Hematopoietic multipotent progenitor cell treated with erythropoietin and hydrocortisone succinate and interleukin-3 and kit ligand, for 6 days (in vitro differentiated cells): ENCODE data around the gene DAZAP1.
"Not testable (repeated sequence)": the region's sequence is repeated elsewhere in the genome, so short reads cannot be mapped to it uniquely, and the experiment has no call there.

Experiments
- DNase-seq: peaks from one replicate; pipeline ENCODE4 v3.0.0-alpha.2; 2015

DAZAP1 gene

GRCh38 chr19:1426736-1427135, 19.4 kb downstream of the DAZAP1 start:
- no peak for DNase-seq

- no peak for DNase-seq
Observed at GRCh38 chr19:1427221-1427920, 20.0 kb downstream of the DAZAP1 start.

- no peak for DNase-seq
Observed at GRCh38 chr19:1428738-1429391, 21.5 kb downstream of the DAZAP1 start.

- no peak for DNase-seq
Observed at GRCh38 chr19:1429750-1430149, 22.4 kb downstream of the DAZAP1 start.

GRCh38 chr19:1430246-1430645, 22.9 kb downstream of the DAZAP1 start:
- no peak for DNase-seq

GRCh38 chr19:1431759-1432506, 24.5 kb downstream of the DAZAP1 start:
- no peak for DNase-seq

GRCh38 chr19:1432507-1432887, 25.1 kb downstream of the DAZAP1 start:
- no peak for DNase-seq

GRCh38 chr19:1433119-1434039, 26.0 kb downstream of the DAZAP1 start:
- DNase-seq, result no peak

- no peak for DNase-seq
Observed at GRCh38 chr19:1434040-1434366, 26.6 kb downstream of the DAZAP1 start.

GRCh38 chr19:1434577-1435060, 27.2 kb downstream of the DAZAP1 start:
- DNase-seq, result no peak

GRCh38 chr19:1435378-1435989, 28.1 kb downstream of the DAZAP1 start:
- no peak for DNase-seq

- no peak for DNase-seq
Observed at GRCh38 chr19:1437609-1438008, 30.2 kb downstream of the DAZAP1 start.

GRCh38 chr19:1438035-1438932, 30.9 kb downstream of the DAZAP1 start, which contains the start of gene RPS15:
TSS of gene RPS15 (plus strand) at chr19:1438396. CDS start at chr19:1438426, 30 bp downstream.
- DNase-seq, result peak; percentile 95

- DNase-seq, result peak; percentile 45
Observed at GRCh38 chr19:1438933-1439354, 31.6 kb downstream of the DAZAP1 start.

- DNase-seq, result not testable (repeated sequence)
Observed at GRCh38 chr19:1439525-1440417, 32.4 kb downstream of the DAZAP1 start.

GRCh38 chr19:1440418-1440801, 33.0 kb downstream of the DAZAP1 start:
- no peak for DNase-seq

- DNase-seq, result no peak
Observed at GRCh38 chr19:1441022-1441426, 33.6 kb downstream of the DAZAP1 start.

- no peak for DNase-seq
Observed at GRCh38 chr19:1441677-1442438, 34.5 kb downstream of the DAZAP1 start.
